Mesenchymal stem cell (in vitro differentiated cells and primary cell): Measurements from ENCODE around the gene NUDT3.

ENCODE experiments used
- DNase-seq: peaks from one replicate; pipeline ENCODE4 v3.0.0-alpha.2; 2013
- H2AFZ ChIP-seq: one replicate; pipeline ENCODE4 v1.6.1; 2013; ENCODE audit warnings: low read depth, mild to moderate bottlenecking, control low read depth, inconsistent platforms, low read length, moderate library complexity
- H2AK5ac ChIP-seq: 2 replicates; pipeline ENCODE4 v1.6.1; 2013; ENCODE audit warnings: low read length, moderate library complexity, mild to moderate bottlenecking, inconsistent platforms; ENCODE audit not compliant: severe bottlenecking
- H2BK120ac ChIP-seq: one replicate; pipeline ENCODE4 v1.6.1; 2013; ENCODE audit warnings: low read depth, mild to moderate bottlenecking, inconsistent platforms, low read length, moderate library complexity
- H2BK12ac ChIP-seq, 2 experiments: one replicate each; pipeline ENCODE4 v1.6.1; 2013; ENCODE audit warnings: inconsistent platforms in 2 of 2, low read length in 2 of 2, mild to moderate bottlenecking in 2 of 2, moderate library complexity in 2 of 2, control low read depth in 1 of 2
- H2BK15ac ChIP-seq: one replicate; pipeline ENCODE4 v1.6.1; 2013; ENCODE audit warnings: mild to moderate bottlenecking, low read depth, inconsistent platforms; ENCODE audit not compliant: poor library complexity, severe bottlenecking
- H2BK5ac ChIP-seq: 2 replicates; pipeline ENCODE4 v1.6.1; 2013; ENCODE audit warnings: low read depth, mild to moderate bottlenecking, low read length, control low read depth, inconsistent platforms; ENCODE audit not compliant: poor library complexity, severe bottlenecking
- H3K14ac ChIP-seq, 2 experiments: one replicate each; pipeline ENCODE4 v1.6.1; 2013; ENCODE audit warnings: inconsistent platforms in 2 of 2, low read length in 2 of 2, control low read depth in 1 of 2, mild to moderate bottlenecking in 1 of 2, moderate library complexity in 1 of 2
- H3K18ac ChIP-seq, 2 experiments: one replicate each; pipeline ENCODE4 v1.6.1; 2013; ENCODE audit warnings: inconsistent platforms in 2 of 2, low read length in 2 of 2, control low read depth in 1 of 2, low read depth in 1 of 2, mild to moderate bottlenecking in 1 of 2
- H3K23ac ChIP-seq, 2 experiments: one replicate each; pipeline ENCODE4 v1.6.1; 2013; ENCODE audit warnings: inconsistent platforms in 2 of 2, low read length in 2 of 2, mild to moderate bottlenecking in 2 of 2, moderate library complexity in 2 of 2, control low read depth in 1 of 2
- H3K27ac ChIP-seq: 2 replicates; pipeline ENCODE4 v1.5.1; 2013; ENCODE audit warnings: mild to moderate bottlenecking, moderate library complexity, low read length, control low read depth, inconsistent platforms; ENCODE audit not compliant: poor library complexity, severe bottlenecking
- H3K27me3 ChIP-seq, 2 experiments: 2 replicates each; pipeline versions ENCODE4 v1.6.1 to v1.7.0; 2013; ENCODE audit warnings: low read length in 2 of 2, mild to moderate bottlenecking in 2 of 2, moderate library complexity in 2 of 2, control low read depth in 1 of 2, inconsistent platforms in 1 of 2; ENCODE audit not compliant: control insufficient read depth in 1 of 2, insufficient read depth in 1 of 2
- H3K36me3 ChIP-seq, 2 experiments: 2 replicates each; pipeline versions ENCODE4 v1.6.1 to v1.7.0; 2013; ENCODE audit warnings: low read length in 2 of 2, control low read depth in 1 of 2, inconsistent platforms in 1 of 2, low read depth in 1 of 2, mild to moderate bottlenecking in 1 of 2; ENCODE audit not compliant: insufficient read depth in 2 of 2, control insufficient read depth in 1 of 2
- H3K4ac ChIP-seq, 2 experiments: one replicate each; pipeline ENCODE4 v1.6.1; 2013; ENCODE audit warnings: inconsistent platforms in 2 of 2, low read length in 2 of 2, mild to moderate bottlenecking in 2 of 2, moderate library complexity in 2 of 2, control low read depth in 1 of 2, low read depth in 1 of 2
- H3K4me1 ChIP-seq: 2 replicates; pipeline ENCODE4 v1.6.1; 2013; ENCODE audit warnings: low read depth, low read length, control low read depth; ENCODE audit not compliant: control insufficient read depth, insufficient read depth
- H3K4me2 ChIP-seq: 2 replicates; pipeline ENCODE4 v1.6.1; 2013; ENCODE audit warnings: low read length, mild to moderate bottlenecking, inconsistent platforms; ENCODE audit not compliant: poor library complexity, severe bottlenecking
- H3K4me3 ChIP-seq, 2 experiments: 2 replicates each; pipeline versions ENCODE4 v1.5.1 to v1.7.0; 2013; ENCODE audit warnings: low read length in 2 of 2, mild to moderate bottlenecking in 2 of 2, control low read depth in 1 of 2, low read depth in 1 of 2; ENCODE audit not compliant: insufficient read depth in 1 of 2
- H3K79me1 ChIP-seq: replicated peaks from 2 replicates; pipeline ENCODE4 v1.6.1; 2013; ENCODE audit warnings: mild to moderate bottlenecking, control low read depth, low read length, inconsistent platforms; ENCODE audit not compliant: poor library complexity, severe bottlenecking
- H3K9ac ChIP-seq: 2 replicates; pipeline ENCODE4 v1.7.0; 2013; ENCODE audit warnings: mild to moderate bottlenecking, low read length, moderate library complexity
- H3K9me3 ChIP-seq: 2 replicates; pipeline ENCODE4 v1.7.0; 2013; ENCODE audit warnings: mild to moderate bottlenecking, low read length; ENCODE audit not compliant: control insufficient read depth
- H4K8ac ChIP-seq: one replicate; pipeline ENCODE4 v1.6.1; 2013; ENCODE audit warnings: inconsistent platforms, mild to moderate bottlenecking, low read length, moderate library complexity
- H4K91ac ChIP-seq: one replicate; pipeline ENCODE4 v1.6.1; 2013; ENCODE audit warnings: mild to moderate bottlenecking, low read length, inconsistent platforms
- WGBS: methylation state at CpG from one replicate; pipeline ENCODE4 v1.1.7; 2013; ENCODE audit warnings: mixed read lengths; 5-methylcytosine and 5-hydroxymethylcytosine counted together

Gene NUDT3

DNA sequence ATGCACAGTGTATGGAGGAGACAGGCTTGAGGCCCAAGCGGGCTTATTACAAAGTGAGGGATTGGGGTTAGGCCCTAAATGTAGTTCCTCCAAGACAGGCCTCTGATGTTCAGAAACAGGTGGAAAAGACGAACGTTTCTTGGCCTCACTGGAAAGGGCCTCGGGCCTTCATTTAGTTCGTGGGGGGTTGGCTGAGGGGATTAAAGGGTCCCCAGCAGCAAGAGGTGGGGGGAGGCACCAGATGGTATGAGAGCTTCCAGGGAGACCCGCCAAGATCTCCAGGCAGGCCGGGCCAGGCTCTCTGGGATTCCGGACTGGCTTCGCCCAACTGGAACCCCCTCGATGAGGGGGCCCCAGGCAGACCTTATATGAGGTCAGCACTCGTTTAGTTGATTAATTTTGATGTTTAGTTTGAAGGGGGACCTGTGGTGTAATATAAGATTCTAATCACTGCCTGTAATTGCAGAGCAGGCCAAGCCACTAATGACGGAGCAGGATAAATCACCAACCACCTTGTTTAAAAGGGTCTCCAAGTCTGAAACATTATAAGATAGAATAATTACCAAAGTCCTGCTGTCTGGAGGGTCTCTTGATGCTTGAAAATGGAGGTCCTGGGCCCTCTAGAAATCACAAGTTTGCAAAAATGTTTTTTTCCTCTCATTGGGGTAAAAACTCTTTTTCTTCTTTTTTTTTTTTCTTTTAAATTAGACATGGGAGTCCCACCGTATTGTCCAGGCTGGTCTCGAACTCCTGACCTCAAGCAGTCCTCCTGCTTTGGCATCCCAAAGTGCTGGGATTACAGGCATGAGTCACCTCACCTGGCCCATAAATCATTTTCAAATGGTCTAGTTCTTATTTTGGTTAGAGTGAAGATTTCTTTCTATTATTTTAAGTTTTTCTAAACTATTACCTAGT is 153.6 kb downstream of the NUDT3 start:
- H4K91ac ChIP-seq, result peak overlapping the region; percentile 59
- 12% methylated on average over 13 of the region's 14 CpGs for WGBS
- peak overlapping the region in 1 of 2 experiments; percentile 24 for H3K23ac ChIP-seq
- peaks cover 47% of the 10 kb centered on the region for H3K4me1 ChIP-seq
- peak overlapping the region in 1 of 2 experiments; percentile 86 for H3K4me3 ChIP-seq
- H3K27me3 ChIP-seq, result no peaks in the 10 kb centered on the region
- peak overlapping the region; percentile 60 for H2AK5ac ChIP-seq
- peak overlapping the region in 1 of 2 experiments; percentile 89 for H3K4ac ChIP-seq
- H3K18ac ChIP-seq, result peak overlapping the region; percentile 45 to 62
- peak overlapping the region; percentile 96 for H3K4me2 ChIP-seq
- peak overlapping the region; percentile 59 for H2BK5ac ChIP-seq
- peak overlapping the region; percentile 76 for H4K8ac ChIP-seq
- DNase-seq, result no peak
- H3K14ac ChIP-seq, result peak overlapping the region; percentile 38 to 58
- H3K9ac ChIP-seq, result peak overlapping the region; percentile 86
- H3K36me3 ChIP-seq, result peaks cover 19 to 42% of the 10 kb centered on the region in 2 experiments
- H3K79me1 ChIP-seq, result no peaks in the 10 kb centered on the region
- H2BK12ac ChIP-seq, result no peak overlapping the region
- peak overlapping the region; percentile 74 for H2BK120ac ChIP-seq
- H3K27ac ChIP-seq, result peak overlapping the region; percentile 34
- H3K9me3 ChIP-seq, result no peaks in the 10 kb centered on the region
- H2BK15ac ChIP-seq, result peak overlapping the region; percentile 77
- no peak overlapping the region for H2AFZ ChIP-seq

DNA sequence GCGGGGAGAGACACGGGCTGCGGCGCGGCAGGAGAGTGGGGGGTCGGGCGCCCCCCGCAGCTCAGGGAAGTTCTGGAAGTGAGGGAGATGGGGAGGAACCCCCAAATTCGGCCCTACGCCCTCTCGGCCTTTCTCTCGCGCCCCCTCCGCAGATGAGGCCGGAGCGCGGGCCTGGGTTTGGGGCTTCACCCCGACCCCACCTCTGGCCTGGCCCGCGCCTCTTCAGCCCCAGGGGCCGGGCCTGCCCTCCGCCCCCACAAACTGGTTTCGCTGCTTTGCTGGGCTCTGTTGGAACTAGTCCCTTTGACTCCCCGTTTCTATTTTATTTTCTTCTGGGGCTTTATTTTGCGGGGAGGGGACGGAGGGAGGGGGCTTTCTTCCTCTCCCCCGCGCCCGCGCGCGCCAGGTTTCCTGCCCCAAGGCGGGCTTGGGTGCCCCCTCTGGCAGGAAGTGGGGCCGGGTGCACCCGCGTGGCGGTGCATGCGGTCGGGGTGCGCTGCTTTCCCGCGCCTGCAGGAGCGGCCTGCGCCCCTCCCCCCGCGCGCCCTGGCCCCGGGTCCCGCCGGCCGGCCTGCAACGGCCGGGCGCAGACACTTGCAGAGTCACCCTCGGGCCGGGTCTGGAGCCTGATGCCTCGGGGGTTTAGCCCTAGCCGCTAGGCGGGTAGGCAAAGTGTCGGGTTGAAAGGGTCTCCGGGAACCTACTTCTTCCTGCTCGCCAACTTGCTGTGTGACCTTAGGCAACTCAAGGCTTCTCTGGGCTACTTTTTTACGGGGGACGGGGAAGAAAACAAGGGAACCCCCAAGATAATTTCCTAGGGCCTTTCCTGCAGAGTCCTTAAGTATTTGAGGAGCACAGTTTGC is 154.5 kb downstream of the NUDT3 start:
- H3K18ac ChIP-seq, result peak overlapping the region; percentile 82 to 91
- H2BK120ac ChIP-seq, result peak overlapping the region; percentile 74
- peak overlapping the region; percentile 80 to 86 for H3K4me3 ChIP-seq
- peaks cover 19 to 34% of the 10 kb centered on the region in 2 experiments for H3K36me3 ChIP-seq
- H3K4me1 ChIP-seq, result peaks cover 40% of the 10 kb centered on the region
- peak overlapping the region; percentile 80 for H4K91ac ChIP-seq
- DNase-seq, result peak; percentile 59
- peak overlapping the region; percentile 86 for H3K9ac ChIP-seq
- peak overlapping the region; percentile 96 for H3K4me2 ChIP-seq
- peak overlapping the region; percentile 78 for H2BK15ac ChIP-seq
- peak overlapping the region in 1 of 2 experiments; percentile 97 for H3K23ac ChIP-seq
- H2BK12ac ChIP-seq, result peak overlapping the region in 1 of 2 experiments; percentile 43
- H3K27me3 ChIP-seq, result no peaks in the 10 kb centered on the region
- H3K4ac ChIP-seq, result peak overlapping the region; percentile 68 to 89
- no peaks in the 10 kb centered on the region for H3K79me1 ChIP-seq
- no peaks in the 10 kb centered on the region for H3K9me3 ChIP-seq
- H3K27ac ChIP-seq, result peak overlapping the region; percentile 34
- H2BK5ac ChIP-seq, result peak overlapping the region; percentile 63
- peak overlapping the region; percentile 71 for H4K8ac ChIP-seq
- peak overlapping the region; percentile 60 for H2AK5ac ChIP-seq
- WGBS, result under 1% methylated on average over 49 of the region's 64 CpGs
- H2AFZ ChIP-seq, result peak overlapping the region; percentile 32
- H3K14ac ChIP-seq, result peak overlapping the region in 1 of 2 experiments; percentile 83

DNA sequence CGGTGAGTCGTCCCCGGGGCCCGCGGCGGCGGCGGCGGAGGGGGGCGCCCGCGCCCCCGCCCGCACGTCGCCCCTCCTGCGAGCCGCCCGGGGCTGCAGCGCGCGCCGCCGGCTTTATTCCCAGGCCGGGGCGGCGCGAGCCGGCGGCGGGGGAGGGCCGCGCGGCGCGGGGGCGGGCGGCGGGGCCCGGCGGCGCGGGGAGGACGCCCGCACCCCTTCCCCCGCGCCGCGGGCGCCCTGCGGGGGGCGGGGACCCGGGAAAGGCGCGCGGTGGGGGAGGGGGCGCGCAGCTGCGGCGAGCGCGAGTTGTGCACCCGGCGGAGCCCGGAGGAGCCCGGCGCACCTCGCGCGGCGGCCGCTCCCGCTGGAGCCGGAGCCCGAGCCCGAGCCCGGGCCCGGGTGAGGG is 155.2 kb downstream of the NUDT3 start:
- Histone ChIP-seq H2AK5ac (no peak overlapping the region), H3K23ac (peak overlapping the region in 1 of 2 experiments; percentile 97), H3K36me3 (peaks cover 16 to 27% of the 10 kb centered on the region in 2 experiments), H3K18ac (peak overlapping the region; percentile 82 to 91), H3K79me1 (no peaks in the 10 kb centered on the region), H3K27me3 (no peaks in the 10 kb centered on the region), H3K4me1 (peaks cover 34% of the 10 kb centered on the region), H3K4me2 (peak overlapping the region; percentile 96), H2BK120ac (peak overlapping the region; percentile 74), H3K4ac (peak overlapping the region; percentile 68 to 89), H3K9me3 (no peaks in the 10 kb centered on the region), H4K91ac (peak overlapping the region; percentile 80), H2BK5ac (no peak overlapping the region), H3K9ac (peak overlapping the region; percentile 86), H2AFZ (no peak overlapping the region), H3K4me3 (peak overlapping the region; percentile 80 to 86), H3K27ac (no peak overlapping the region), H4K8ac (peak overlapping the region; percentile 20), H2BK15ac (no peak overlapping the region), H2BK12ac (peak overlapping the region in 1 of 2 experiments; percentile 43), H3K14ac (peak overlapping the region in 1 of 2 experiments; percentile 83)
- whole genome bisulfite sequencing, result 8% methylated on average over 4 of the region's 78 CpGs
- no peak for DNase-seq
